HG03175 (cell line): ENCODE results near the gene G3BP2.
"Not testable (repeated sequence)": the region's sequence is repeated elsewhere in the genome, so short reads cannot be mapped to it uniquely, and the experiment has no call there.

Source experiments
- ATAC-seq: cut with Tn5 transposase; IDR thresholded peaks from one replicate; pipeline ENCODE4 v1.9.1; 2021; ENCODE audit warnings: mild to moderate bottlenecking, moderate library complexity; ENCODE audit not compliant: unreplicated experiment

G3BP2 gene

GRCh38 chr4:75685546-75686189, 12.5 kb upstream of the G3BP2 start:
- ATAC-seq, result no peak

DNA sequence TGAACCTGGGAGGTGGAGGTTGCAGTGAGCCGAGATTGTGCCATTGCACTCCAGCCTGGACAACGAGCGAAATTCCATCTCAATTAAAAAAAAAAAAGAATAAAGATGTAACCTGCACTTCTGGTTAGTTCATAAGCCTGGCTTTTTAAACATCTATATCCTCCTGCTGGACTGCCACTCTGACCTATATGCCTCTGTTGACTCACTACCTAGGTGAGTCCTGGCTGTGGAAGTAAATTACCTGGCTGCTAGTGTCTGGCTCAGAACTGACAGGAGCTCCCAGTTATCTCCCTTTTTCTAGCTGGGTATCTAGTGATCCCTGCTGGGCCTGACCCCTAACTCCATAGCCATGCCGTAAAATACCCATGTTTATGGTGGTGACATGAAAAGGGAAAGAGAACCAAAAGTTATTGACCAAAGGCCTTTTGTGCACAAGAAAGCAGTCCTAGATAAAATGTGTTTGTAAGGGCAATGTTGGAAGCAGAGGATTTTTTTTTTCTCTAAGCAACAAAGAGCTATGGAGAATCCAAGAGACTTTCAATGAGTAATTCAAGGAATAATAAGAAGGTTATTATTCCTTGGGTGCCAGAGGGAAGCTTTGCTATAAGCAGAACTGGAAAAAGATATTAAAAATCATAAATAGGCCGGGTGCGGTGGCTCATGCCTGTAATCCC, 10.4 kb upstream of the G3BP2 start:
- ATAC-seq, result no peak

DNA sequence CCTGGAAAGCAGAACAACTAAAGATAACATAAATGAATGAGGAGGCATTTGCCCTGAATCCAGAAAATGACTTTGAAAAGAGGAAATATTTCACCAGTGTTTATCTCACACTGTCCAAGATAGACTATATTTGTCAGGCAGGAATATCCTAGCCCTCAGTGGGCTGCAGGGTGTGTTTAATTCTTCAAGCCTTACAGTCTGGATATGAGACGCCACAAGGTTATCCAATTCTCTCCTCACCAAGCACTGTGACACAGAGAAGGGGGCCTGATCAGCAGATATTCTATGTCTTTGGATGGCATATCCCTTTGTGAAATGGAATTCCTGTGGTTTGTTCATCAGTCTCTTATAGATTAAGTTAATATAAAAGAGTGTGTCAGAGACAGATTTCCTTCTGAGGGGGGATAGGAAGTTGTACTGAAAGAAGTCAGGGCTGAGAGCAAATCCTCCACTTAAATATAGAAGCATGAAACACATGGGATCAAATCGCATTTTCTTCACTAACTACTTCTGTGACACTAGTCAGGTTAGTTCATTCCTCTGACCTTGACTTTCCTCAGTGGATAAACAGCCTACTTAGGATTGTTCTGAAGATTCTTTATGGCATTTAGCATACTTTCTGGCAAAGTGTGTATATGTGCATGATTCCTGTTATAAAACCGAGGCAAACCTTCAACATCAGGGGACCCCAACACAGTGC, 6.8 kb upstream of the G3BP2 start:
- no peak for ATAC-seq

GRCh38 chr4:75678965-75679364, 5.8 kb upstream of the G3BP2 start:
- no peak for ATAC-seq

DNA sequence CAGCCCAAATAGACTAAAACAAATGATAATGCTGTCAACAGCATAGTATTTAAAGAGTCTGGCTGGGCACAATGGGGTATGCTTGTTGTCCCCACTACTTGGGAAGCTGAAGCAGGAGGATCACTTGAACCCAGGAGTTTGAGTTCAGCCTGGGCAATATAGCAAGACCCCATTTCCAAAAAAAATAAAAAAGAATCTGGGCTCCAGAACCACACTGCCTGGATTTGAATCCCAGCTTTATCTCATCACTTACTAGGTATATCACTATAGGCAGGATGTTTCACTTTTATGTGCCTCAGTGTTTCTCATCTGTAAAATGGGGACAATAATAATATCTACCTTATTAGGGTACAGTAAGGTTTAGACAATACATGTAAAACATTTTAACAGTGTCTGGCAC, 5.3 kb upstream of the G3BP2 start:
- no peak for ATAC-seq

DNA sequence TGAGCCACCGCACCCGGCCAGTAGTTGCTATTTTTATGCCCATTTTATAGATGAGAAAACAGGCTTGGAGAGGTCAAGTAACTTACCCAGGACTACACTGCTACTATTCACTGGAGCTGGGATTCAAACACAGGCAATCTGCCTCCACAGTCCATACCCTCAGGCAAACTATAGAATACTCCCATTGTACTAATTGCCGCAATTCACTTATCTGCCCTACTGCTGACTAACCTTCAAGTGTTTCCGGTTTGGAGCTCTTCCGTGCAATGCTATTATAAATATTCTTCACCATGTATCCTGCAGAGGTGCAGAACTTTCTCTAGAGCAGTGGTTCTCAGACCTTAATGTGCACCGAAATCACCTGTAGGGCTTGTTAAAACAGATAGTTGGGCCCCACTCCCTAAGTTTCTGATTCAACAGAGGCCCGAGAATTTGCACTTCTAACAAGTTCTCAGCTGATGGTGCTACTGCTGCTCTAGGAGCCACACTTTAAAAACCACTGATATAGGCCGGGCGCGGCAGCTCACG, 1.9 kb upstream of the G3BP2 start:
- ATAC-seq, result no peak

DNA sequence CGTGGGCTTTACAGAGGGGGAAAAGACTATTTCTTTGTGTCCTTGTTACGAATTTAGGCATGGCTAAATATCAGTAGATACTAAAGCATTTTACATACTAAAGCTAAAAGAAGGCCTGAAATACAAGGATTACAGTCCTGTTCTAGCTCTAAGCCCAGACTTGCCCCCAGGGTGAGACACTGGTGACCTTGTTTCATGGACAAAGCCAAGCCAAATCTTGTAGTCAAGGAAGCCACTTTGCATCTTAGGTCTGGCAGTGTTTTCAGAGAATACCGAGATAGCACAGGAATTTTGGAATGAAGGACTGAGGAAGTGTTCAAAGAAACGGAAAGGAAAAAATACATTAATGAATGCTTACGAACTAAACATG, 733 bp upstream of the G3BP2 start:
- ATAC-seq, result no peak

DNA sequence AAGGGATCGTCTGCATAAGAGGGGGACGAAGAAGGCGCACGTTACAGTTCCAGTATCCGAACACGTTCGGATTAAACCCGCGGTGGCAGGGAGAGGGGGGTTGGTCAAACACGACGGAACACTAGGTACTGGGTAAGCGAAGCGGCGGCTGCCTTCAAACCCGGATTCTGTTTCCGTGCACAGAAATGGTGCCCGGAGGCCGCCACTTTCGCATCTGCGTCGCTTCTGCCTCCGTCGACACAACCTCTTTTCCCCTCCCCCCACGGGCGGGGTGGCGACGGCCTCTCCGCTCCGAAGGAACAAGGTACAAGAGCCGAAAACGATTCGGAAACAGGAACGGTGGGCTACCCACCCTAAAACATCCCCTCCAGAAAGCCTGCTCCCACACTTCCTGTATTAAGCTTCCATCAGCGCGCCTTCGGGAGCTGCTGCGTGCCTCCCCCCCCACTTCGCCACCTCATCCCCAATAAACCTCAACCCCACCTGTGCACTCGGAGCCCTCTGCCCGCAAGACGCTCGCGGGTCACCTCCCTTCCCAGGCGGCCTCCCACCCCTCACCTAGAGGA, 667 bp downstream of the G3BP2 start:
- ATAC-seq, result peak; percentile 33

DNA sequence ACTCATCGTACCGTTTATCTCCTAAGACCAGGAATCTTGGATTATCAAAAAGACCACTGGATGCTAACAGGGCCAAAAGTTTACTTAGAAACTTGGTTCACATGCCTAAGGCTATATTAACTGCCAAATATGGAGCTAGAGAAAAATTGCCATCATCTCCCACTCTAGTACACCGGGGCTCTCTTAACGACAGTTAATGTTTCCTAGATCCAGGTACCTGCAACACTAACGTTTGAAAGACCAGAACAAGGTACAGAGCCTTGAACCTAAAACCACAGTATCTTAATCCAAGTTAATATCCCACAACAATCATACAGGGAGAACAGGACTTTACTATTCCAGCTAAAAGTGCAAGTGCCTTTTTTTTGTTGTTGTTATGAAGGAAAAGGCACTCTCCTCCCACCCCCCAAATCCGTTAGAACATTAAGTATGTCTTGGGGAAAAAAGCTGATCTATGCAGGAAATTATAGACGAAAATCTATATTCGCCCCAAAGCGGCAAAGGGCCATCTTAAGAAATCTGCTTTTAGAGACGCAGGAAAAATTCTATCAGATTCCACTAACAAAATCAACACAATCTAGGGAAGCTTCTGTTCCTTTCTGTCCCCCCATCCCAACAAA, 1.3 kb downstream of the G3BP2 start:
- no peak for ATAC-seq

GRCh38 chr4:75668596-75668995, 4.6 kb downstream of the G3BP2 start:
- ATAC-seq, result no peak

DNA sequence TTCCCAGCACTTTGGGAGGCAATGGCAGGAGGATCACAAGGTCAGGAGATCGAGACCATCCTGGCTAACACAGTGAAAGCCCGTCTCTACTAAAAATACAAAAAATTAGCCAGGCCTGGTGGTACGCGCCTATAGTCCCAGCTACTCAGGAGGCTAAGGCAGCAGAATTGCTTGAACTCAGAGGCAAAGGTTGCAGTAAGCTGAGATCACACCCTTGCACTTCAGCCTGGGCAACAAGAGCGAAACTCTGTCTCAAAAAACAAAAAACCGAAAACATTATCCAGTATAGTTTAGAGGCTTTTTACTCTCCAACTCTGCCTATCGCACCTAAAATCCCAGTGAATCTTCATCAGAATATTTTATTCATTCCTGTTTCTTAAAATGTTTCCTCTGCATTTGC, 5.6 kb downstream of the G3BP2 start:
- not testable (repeated sequence) for ATAC-seq

DNA sequence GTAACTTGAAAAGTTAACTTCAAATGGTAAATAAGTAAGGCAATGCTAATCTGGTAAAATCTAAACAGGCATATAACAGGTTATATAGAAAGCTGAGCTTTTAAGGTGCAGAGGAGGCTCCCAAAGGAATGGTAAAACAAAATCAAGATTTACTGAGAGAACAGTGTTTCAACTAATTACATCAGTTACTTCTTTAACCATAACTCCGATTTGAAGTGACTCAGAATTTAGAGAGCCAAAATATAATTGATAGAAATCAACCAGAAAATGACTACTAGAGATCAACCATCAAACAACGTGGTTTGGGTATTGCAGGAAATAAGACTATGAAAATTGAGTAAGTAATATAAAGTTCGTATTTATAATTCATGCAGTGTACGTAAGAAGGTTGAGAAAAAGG, 6.9 kb downstream of the G3BP2 start:
- no peak for ATAC-seq

DNA sequence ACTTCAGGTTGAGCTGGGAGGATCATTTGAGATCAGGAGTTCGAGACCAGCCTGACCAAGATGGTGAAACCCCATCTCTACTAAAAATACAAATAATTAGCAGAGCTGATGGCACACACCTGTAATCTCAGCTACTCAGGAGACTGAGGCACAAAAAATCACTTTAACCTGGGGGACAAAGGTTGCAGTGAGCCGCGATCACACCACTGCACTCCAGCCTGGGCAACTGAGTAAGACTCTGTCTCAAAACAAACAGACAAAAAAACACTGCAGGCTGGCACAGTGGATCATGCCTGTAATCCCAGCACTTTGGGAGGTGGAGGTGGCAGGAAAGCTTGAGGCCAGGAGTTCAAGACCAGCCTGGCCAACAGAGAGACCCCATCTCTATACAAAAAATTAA, 8.6 kb downstream of the G3BP2 start:
- ATAC-seq, result not testable (repeated sequence)

DNA sequence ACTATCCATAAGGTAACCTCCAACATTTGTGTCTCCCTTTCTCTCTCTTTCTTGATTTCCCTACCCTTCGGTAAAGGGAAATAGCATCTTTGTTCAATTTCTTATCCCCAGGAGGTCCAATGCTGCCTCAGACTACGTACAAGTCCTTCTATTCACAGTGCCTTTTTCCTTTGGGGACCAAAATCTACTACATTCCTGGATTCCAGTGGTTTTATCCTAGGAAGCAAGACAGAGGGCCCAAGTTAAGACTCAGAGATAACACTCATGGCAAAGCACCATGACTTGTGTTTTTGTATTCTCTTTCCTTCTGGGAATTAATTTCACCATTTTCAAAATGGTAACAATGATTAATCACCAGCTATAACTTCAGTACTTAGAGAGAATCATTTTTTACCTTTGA, 10.6 kb downstream of the G3BP2 start:
- ATAC-seq, result no peak

GRCh38 chr4:75660491-75660890, 12.7 kb downstream of the G3BP2 start:
- ATAC-seq, result no peak

DNA sequence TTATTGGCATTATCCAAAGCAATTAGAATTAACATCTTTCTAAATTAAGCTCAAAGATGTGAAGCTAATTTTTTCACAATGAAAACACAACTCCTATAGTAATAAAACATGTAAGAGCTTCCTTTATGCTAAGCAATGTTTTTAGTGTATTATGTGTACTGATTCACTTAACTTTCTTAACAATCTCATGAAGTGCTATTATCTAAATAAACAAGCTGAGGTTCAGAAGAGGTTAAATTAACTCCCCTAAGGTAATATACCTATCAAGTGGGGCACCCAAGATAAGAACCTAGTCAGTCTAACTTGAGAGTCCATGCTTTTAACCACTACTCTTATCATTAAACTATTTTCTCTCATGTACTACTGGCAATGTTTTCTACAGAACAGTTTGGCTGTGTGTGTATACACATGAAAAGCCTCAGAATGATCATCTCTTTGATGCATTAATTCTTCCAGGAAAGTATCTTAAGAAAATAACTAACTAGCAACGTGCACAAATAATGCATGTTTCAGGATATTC, 13.6 kb downstream of the G3BP2 start:
- no peak for ATAC-seq

GRCh38 chr4:75658876-75659275, 14.3 kb downstream of the G3BP2 start:
- no peak for ATAC-seq

- no peak for ATAC-seq
Measured at GRCh38 chr4:75655562-75655961, 17.6 kb downstream of the G3BP2 start.

DNA sequence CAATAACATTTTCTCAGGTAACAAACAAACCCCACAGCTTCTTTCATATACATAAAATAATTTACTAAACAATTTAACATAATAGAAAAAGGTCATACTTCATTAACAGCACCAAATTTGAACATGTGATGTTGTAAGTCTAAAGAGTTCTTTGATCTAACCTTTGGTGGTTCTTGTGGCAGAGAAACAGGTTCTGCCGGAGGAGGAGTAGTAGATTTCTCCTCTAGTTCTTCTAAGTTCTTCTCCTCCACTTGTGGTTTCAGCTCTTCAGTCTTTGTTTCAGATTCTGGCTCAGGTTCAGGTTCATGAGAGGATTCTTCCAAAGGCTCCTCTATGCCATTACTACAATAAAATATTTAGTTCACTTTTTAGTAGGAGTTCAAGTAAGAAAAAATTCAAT, 18.3 kb downstream of the G3BP2 start:
- ATAC-seq, result no peak

DNA sequence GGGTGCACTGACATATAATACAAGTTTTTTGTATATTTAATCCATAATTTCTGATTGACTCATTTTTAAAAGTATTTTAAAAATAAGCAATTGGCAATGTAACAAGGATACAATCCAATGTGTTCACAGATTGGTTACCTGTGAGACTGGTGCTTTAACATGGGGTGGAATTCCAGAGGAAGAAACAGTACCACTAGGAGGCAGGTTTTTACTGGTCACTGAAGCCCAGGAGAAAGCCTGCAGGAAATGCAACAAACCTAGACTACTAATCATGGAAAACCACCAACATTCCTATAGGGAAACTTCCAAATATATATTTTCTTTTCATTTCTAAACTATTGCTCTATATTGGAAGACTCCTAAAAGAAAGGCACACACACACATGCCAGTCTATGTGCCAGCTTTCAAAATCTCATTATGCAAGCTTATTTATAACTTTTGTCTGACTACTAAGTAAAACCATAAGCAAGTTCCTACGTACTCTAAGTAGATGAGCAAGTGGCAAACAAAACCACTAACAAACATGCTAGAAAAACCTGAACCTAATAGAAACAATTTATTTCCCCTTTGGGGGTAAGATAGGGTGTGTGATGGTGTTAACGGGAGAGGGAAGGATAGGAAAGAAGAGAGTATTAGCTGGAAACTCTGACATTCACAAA, 19.2 kb downstream of the G3BP2 start:
- ATAC-seq, result no peak

DNA sequence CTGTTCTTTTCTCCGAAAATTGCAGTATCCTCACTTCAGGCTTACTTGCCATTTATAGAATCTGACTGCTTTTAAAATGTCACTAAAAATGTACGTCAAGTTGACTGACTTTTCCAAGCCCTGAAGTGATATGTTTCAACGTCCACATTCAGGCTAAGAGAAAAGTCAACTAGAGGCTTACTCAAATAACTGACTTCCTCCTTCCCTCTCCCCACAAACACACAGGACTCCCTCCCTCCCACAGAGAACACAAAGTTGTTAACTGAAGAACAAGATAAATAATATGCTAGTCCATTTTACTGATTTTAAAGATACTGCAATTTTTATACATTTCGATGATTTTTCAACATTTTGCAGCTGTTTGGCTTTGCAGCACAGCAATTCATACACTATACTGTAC, 29.1 kb downstream of the G3BP2 start:
- ATAC-seq, result no peak
